Omental fat pad (tissue), 4 donors: ENCODE measurements around the gene FBLIM1. TPM values are rescaled to one million over a fixed set of nuclear protein-coding genes. Genes with fewer than 3 reads are reported as not detected.

Source experiments
- ATAC-seq: fragments of 150-250 bp; one replicate; pipeline ENCODE4 v1.9.1; 2016; ENCODE audit warnings: mild to moderate bottlenecking, moderate library complexity; ENCODE audit not compliant: low FRiP score
- DNase-seq: peaks from one replicate; pipeline ENCODE4 v3.0.0-alpha.2; 2019; ENCODE audit warnings: low spot score
- total RNA-seq, 4 donors: library from RNA; depleted of rRNA; stranded (reverse); fragments of >200 nt; gene quantifications; one replicate each; pipeline ENCODE4 v1.1.0, GENCODE V29; 2016
- TF ChIP-seq, protein P1 (sequence below), 3 donors: fragments of 450-650 bp; IDR thresholded peaks; one replicate each; pipeline ENCODE4 v1.5.1; 2016 to 2017; ENCODE audit warnings: antibody characterized with exemption in 3 of 3, mild to moderate bottlenecking in 3 of 3, moderate library complexity in 2 of 3

The FBLIM1 gene
- total RNA-seq, 4 donors from 2014 or later = 10.4 to 34.0 (median 17.4) TPM

- DNase-seq (no peak), ATAC-seq (peak; percentile 42)
- TF ChIP-seq, protein P1, sequence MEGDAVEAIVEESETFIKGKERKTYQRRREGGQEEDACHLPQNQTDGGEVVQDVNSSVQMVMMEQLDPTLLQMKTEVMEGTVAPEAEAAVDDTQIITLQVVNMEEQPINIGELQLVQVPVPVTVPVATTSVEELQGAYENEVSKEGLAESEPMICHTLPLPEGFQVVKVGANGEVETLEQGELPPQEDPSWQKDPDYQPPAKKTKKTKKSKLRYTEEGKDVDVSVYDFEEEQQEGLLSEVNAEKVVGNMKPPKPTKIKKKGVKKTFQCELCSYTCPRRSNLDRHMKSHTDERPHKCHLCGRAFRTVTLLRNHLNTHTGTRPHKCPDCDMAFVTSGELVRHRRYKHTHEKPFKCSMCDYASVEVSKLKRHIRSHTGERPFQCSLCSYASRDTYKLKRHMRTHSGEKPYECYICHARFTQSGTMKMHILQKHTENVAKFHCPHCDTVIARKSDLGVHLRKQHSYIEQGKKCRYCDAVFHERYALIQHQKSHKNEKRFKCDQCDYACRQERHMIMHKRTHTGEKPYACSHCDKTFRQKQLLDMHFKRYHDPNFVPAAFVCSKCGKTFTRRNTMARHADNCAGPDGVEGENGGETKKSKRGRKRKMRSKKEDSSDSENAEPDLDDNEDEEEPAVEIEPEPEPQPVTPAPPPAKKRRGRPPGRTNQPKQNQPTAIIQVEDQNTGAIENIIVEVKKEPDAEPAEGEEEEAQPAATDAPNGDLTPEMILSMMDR (IDR thresholded peaks at IDR 0.05) = no peak
Measured at GRCh38 chr1:15786581-15786980, 28.0 kb downstream of the FBLIM1 start.

DNA sequence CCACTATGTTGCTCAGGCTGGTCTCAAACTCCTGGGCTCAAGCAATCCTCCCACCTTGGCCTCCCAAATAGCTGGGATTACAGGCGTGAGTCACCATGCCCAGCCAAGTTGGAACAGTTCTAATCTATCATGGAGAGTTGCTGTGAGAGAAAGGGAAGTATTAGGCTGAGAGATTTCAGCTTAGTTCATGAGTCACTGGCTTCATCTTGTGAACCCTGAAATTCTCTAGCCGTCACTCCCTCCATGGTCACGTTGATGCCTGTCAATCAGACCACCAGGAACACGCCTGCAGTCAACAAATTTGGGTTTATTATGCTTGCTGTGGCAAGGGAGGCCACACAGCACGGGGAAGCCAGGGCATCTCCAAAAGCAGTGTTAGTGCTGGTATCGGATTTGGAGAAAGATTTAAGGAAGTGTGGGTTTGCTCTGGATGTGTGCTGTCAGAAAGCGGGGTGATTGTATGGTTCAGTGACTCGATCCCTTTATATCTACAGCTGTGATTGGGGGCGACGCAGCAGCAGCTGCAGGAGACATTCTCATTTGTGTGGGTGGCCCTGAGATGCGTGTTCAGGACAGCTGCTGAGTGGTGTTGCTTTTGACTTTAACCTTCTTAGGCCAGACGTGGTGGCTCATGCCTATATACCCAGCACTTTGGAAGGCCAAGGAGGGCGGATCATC, 30.2 kb downstream of the FBLIM1 start:
- no peak for DNase-seq
- TF ChIP-seq, protein P1 (IDR thresholded peaks at IDR 0.05) = no peak
- peak; percentile 41 for ATAC-seq

DNA sequence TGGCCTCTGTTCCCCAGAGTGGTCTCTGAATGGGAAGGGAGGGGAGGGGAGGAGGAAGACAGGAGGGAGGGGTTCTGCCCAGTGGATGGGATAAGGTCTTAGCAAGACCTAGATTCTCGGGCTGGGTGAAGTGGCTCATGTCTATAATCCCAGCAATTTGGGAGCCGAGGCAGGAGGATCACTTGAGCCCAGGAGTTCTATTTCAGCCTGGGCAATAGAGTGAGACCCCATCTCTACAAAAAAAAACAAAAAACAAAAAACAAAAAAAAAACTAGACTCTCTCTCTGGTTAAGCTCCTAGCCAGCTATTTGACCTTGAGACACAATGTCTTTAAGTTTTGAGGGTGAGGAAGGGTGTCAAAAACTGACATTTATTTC, 37.5 kb downstream of the FBLIM1 start:
- TF ChIP-seq, protein P1 (IDR thresholded peaks at IDR 0.05) = no peak
- DNase-seq (no peak), ATAC-seq (no peak)

- ATAC-seq (no peak), DNase-seq (no peak)
- TF ChIP-seq, protein P1 (IDR thresholded peaks at IDR 0.05) = no peak
Measured at GRCh38 chr1:15797614-15798390, 39.2 kb downstream of the FBLIM1 start.

DNA sequence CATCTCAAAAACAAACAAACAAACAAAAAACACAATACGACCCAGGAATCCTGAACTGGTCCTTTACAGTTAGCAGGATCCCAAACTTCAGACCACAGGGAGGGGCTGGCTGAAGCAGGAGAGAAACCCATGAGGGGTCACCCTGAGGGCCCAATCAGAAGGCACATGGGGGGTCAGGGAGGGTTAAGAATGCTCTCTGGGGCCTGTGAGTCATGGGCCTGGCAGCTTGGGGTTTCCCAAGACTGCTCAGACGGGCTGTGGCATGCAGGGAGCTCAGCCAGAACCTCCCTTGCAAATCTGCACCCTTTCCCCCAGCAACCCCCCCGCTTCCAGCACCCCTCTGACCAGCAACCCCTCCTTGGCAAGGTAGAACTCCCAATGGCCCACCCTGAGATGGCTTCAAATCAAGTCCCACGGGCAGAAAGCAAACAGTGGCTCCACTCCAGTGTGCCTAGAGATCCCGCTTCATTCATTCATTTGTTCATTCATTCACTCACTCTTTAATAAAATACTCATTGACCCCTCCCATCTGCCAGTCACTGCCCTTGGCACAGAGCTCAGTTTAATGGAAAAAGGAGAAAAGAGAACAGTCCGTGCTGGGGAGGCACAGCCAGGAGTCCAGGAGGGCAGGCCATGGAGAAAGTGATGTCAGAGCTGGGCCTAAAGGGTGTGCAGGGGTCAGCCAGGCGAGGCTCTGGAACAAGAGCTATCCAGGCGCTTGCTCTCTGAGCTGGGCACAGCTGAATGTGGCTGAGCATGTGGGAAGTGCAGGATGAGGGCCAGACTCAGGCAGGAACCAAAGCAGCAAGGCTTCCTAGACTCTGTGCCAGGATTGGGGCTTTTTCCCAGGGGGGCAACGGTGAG, 40.6 kb downstream of the FBLIM1 start:
- ATAC-seq (peak; percentile 79), DNase-seq (peak; percentile 58)
- TF ChIP-seq, protein P1 (IDR thresholded peaks at IDR 0.05) = no peak

- ATAC-seq (peak; percentile 66), DNase-seq (peak; percentile 50)
- TF ChIP-seq, protein P1 (IDR thresholded peaks at IDR 0.05) = no peak
Measured at GRCh38 chr1:15799928-15800835, 41.6 kb downstream of the FBLIM1 start.
